Activated naive CD8-positive, alpha-beta T cell (primary cell): ENCODE data around the gene NFIL3.

Source experiments
- H3K27ac Mint-ChIP-seq: one replicate; pipeline ENCODE4 v1.8.0; 2021; ENCODE audit warnings: mixed read lengths
- H3K27me3 Mint-ChIP-seq: one replicate; pipeline ENCODE4 v1.8.0; 2021; ENCODE audit warnings: mixed read lengths
- H3K36me3 Mint-ChIP-seq: one replicate; pipeline ENCODE4 v1.8.0; 2021; ENCODE audit warnings: mixed read lengths
- H3K4me1 Mint-ChIP-seq: one replicate; pipeline ENCODE4 v1.8.0; 2021; ENCODE audit warnings: low read depth, mixed read lengths
- H3K4me3 Mint-ChIP-seq: one replicate; pipeline ENCODE4 v1.8.0; 2021; ENCODE audit warnings: mild to moderate bottlenecking, mixed read lengths
- H3K9me3 Mint-ChIP-seq: one replicate; pipeline ENCODE4 v1.8.0; 2021; ENCODE audit warnings: low read depth, mixed read lengths

The NFIL3 gene

GRCh38 chr9:91362051-91362611 is 61.5 kb downstream of the NFIL3 start:
- Mint-ChIP-seq H3K27me3 (no peaks in the 10 kb centered on the region), H3K4me3 (peak overlapping the region; percentile 89), H3K9me3 (no peaks in the 10 kb centered on the region), H3K36me3 (peaks cover 8% of the 10 kb centered on the region), H3K4me1 (peaks cover 43% of the 10 kb centered on the region), H3K27ac (peak overlapping the region; percentile 90)

GRCh38 chr9:91361291-91362050 is 62.2 kb downstream of the NFIL3 start, which contains the start of gene AUH:
AUH (minus strand) TSS chr9:91361918; CDS start chr9:91361889, 29 bp downstream.
- peak within 1 kb of the TSS; percentile 96 for H3K27ac Mint-ChIP-seq
- H3K36me3 Mint-ChIP-seq = peaks cover 11% of the 10 kb centered on the region
- no peaks in the 10 kb centered on the region for H3K9me3 Mint-ChIP-seq
- peak within 1 kb of the TSS; percentile 98 for H3K4me3 Mint-ChIP-seq
- H3K27me3 Mint-ChIP-seq = no peaks in the 10 kb centered on the region
- H3K4me1 Mint-ChIP-seq = peaks cover 49% of the 10 kb centered on the region

- Mint-ChIP-seq H3K36me3 (peaks cover 16% of the 10 kb centered on the region), H3K9me3 (no peaks in the 10 kb centered on the region), H3K27ac (peak overlapping the region; percentile 96), H3K4me1 (peaks cover 55% of the 10 kb centered on the region), H3K4me3 (peak overlapping the region; percentile 98), H3K27me3 (no peaks in the 10 kb centered on the region)
Observed at GRCh38 chr9:91360551-91361290, 62.9 kb downstream of the NFIL3 start.

- H3K36me3 Mint-ChIP-seq = peaks cover 17% of the 10 kb centered on the region
- no peaks in the 10 kb centered on the region for H3K9me3 Mint-ChIP-seq
- H3K4me3 Mint-ChIP-seq = peak overlapping the region; percentile 98
- no peaks in the 10 kb centered on the region for H3K27me3 Mint-ChIP-seq
- peaks cover 57% of the 10 kb centered on the region for H3K4me1 Mint-ChIP-seq
- H3K27ac Mint-ChIP-seq = peak overlapping the region; percentile 96
Observed at GRCh38 chr9:91359734-91360470, 63.7 kb downstream of the NFIL3 start.

GRCh38 chr9:91359083-91359482 is 64.5 kb downstream of the NFIL3 start:
- H3K36me3 Mint-ChIP-seq = peaks cover 23% of the 10 kb centered on the region
- no peaks in the 10 kb centered on the region for H3K9me3 Mint-ChIP-seq
- H3K27me3 Mint-ChIP-seq = no peaks in the 10 kb centered on the region
- peaks cover 60% of the 10 kb centered on the region for H3K4me1 Mint-ChIP-seq
- peak overlapping the region; percentile 92 for H3K27ac Mint-ChIP-seq
- H3K4me3 Mint-ChIP-seq = peak overlapping the region; percentile 98
